ENCODE data around the gene CD300A. TPM values are rescaled to one million over a fixed set of nuclear protein-coding genes. Genes with fewer than 3 reads are reported as not detected.
A peak's percentile ranks its signal among the peaks of the same experiment; 100 is the strongest.

Gene CD300A
- total and polyA plus RNA-seq, 5 donors from 2014 or later, result 0.39 to 4.8 (median 3.0) TPM

DNA sequence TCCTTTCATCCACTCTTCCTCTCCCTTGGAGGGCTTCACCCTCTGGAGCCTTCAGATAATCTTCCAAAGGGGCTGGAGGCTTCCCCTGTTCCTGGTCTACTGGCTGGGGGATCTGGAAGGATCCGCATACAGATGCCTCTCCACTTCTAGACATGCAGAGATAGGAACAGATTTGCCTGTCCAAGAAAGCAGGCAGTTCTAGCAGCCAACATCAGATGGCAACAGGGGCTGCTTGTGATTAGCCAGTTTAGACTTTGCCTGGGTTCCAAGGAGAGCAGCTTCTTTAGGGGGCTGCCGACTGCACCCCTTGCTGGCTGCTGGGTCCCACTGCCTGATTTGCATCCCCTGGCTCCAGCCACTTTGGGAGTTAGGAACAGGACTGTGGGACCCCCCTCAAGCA lies 6.2 kb upstream of the CD300A start:
- H3K9me3 Mint-ChIP-seq, result peaks cover 0 to 2% (median 0%) of the 10 kb centered on the region in 7 donors
- no peaks in the 10 kb centered on the region for H3K36me3 Mint-ChIP-seq
- Histone ChIP-seq H3K4me1 (ENCODE audit: control insufficient read depth, insufficient read depth, low read length, poor library complexity, severe bottlenecking) (peaks cover 21% of the 10 kb centered on the region), H3K27ac (ENCODE audit: insufficient read depth, low read length, poor library complexity, severe bottlenecking) (no peak overlapping the region), H3K4me3 (ENCODE audit: low read depth, low read length) (no peak overlapping the region), H3K27me3 (ENCODE audit: control insufficient read depth, insufficient read depth, low read length) (peaks cover under 1% of the 10 kb centered on the region), H3K9me3 (ENCODE audit: control insufficient read depth in 2 of 2, low read length in 2 of 2) (no peaks in the 10 kb centered on the region), H3K36me3 (ENCODE audit: control insufficient read depth, insufficient read depth, low read length) (no peaks in the 10 kb centered on the region)
- no peak overlapping the region for H3K4me3 Mint-ChIP-seq
- peaks cover 0 to 26% (median 9%) of the 10 kb centered on the region in 4 donors for H3K4me1 Mint-ChIP-seq
- peak overlapping the region in 1 of 3 donors; percentile 48 for H3K27ac Mint-ChIP-seq
- H3K27me3 Mint-ChIP-seq, result peaks cover 38% of the 10 kb centered on the region
- DNase-seq, result no peak
- no peak for ATAC-seq (ENCODE audit: low read depth in 2 of 2)

- peaks cover 6% of the 10 kb centered on the region for H3K27me3 ChIP-seq (ENCODE audit: control insufficient read depth, insufficient read depth, low read length)
- H3K36me3 Mint-ChIP-seq, result no peaks in the 10 kb centered on the region
- H3K4me3 ChIP-seq (ENCODE audit: low read depth, low read length), result no peak overlapping the region
- H3K4me1 ChIP-seq (ENCODE audit: control insufficient read depth, insufficient read depth, low read length, poor library complexity, severe bottlenecking), result peaks cover 22% of the 10 kb centered on the region
- no peak for ATAC-seq (ENCODE audit: low read depth in 2 of 2)
- H3K27ac ChIP-seq (ENCODE audit: insufficient read depth, low read length, poor library complexity, severe bottlenecking), result no peak overlapping the region
- no peak for DNase-seq
- H3K27ac Mint-ChIP-seq, result no peak overlapping the region
- H3K9me3 ChIP-seq (ENCODE audit: control insufficient read depth in 2 of 2, low read length in 2 of 2), result no peaks in the 10 kb centered on the region
- H3K27me3 Mint-ChIP-seq, result peaks cover 35% of the 10 kb centered on the region
- H3K36me3 ChIP-seq (ENCODE audit: control insufficient read depth, insufficient read depth, low read length), result no peaks in the 10 kb centered on the region
- H3K4me3 Mint-ChIP-seq, result no peak overlapping the region
- H3K4me1 Mint-ChIP-seq, result peaks cover 0 to 25% (median 8%) of the 10 kb centered on the region in 4 donors
- peaks cover 0 to 2% (median 0%) of the 10 kb centered on the region in 7 donors for H3K9me3 Mint-ChIP-seq
These were observed 5.4 kb upstream of the CD300A start for GRCh38 chr17:74460996-74461395.

DNA sequence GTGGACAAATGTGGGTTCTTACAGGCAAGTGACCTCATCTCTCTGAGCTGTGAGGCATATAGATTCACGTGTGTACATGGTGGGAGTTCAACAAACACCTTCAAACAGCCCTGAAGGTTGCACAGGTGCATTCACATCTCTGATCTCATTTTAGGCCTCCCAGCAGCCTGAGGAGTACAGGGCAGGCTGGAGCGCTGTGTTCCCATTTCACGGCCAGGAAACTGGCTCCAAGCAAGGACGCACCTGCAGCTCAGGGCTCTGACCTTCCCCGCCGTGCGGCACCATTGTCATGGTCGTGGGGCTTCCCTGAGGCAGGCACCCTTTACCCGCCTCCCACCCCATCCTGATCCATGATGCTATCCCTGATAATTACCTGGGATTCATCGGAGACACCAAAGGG lies 4.8 kb upstream of the CD300A start:
- no peak for DNase-seq
- Histone ChIP-seq H3K9me3 (ENCODE audit: control insufficient read depth in 2 of 2, low read length in 2 of 2) (no peaks in the 10 kb centered on the region), H3K27ac (ENCODE audit: insufficient read depth, low read length, poor library complexity, severe bottlenecking) (no peak overlapping the region), H3K36me3 (ENCODE audit: control insufficient read depth, insufficient read depth, low read length) (no peaks in the 10 kb centered on the region), H3K4me1 (ENCODE audit: control insufficient read depth, insufficient read depth, low read length, poor library complexity, severe bottlenecking) (peaks cover 26% of the 10 kb centered on the region), H3K27me3 (ENCODE audit: control insufficient read depth, insufficient read depth, low read length) (peaks cover 6% of the 10 kb centered on the region), H3K4me3 (ENCODE audit: low read depth, low read length) (no peak overlapping the region)
- no peak overlapping the region for H3K4me3 Mint-ChIP-seq
- peaks cover 30% of the 10 kb centered on the region for H3K27me3 Mint-ChIP-seq
- ATAC-seq (ENCODE audit: low read depth in 2 of 2), result no peak
- peaks cover 0 to 24% (median 8%) of the 10 kb centered on the region in 4 donors for H3K4me1 Mint-ChIP-seq
- H3K9me3 Mint-ChIP-seq, result peaks cover 0 to 2% (median 0%) of the 10 kb centered on the region in 7 donors
- no peak overlapping the region for H3K27ac Mint-ChIP-seq
- no peaks in the 10 kb centered on the region for H3K36me3 Mint-ChIP-seq

- Mint-ChIP-seq H3K27me3 (peaks cover 11% of the 10 kb centered on the region), H3K9me3 (peaks cover 0 to 2% (median 0%) of the 10 kb centered on the region in 7 donors), H3K4me1 (peaks cover 0 to 28% (median 8%) of the 10 kb centered on the region in 4 donors), H3K4me3 (no peak overlapping the region), H3K36me3 (no peaks in the 10 kb centered on the region), H3K27ac (no peak overlapping the region)
- H3K27me3 ChIP-seq (ENCODE audit: control insufficient read depth, insufficient read depth, low read length), result peaks cover 6% of the 10 kb centered on the region
- no peak overlapping the region for H3K27ac ChIP-seq (ENCODE audit: insufficient read depth, low read length, poor library complexity, severe bottlenecking)
- ATAC-seq (ENCODE audit: low read depth in 2 of 2) (no peak), DNase-seq (no peak)
- no peaks in the 10 kb centered on the region for H3K9me3 ChIP-seq (ENCODE audit: control insufficient read depth in 2 of 2, low read length in 2 of 2)
- no peak overlapping the region for H3K4me3 ChIP-seq (ENCODE audit: low read depth, low read length)
- no peaks in the 10 kb centered on the region for H3K36me3 ChIP-seq (ENCODE audit: control insufficient read depth, insufficient read depth, low read length)
- peaks cover 34% of the 10 kb centered on the region for H3K4me1 ChIP-seq (ENCODE audit: control insufficient read depth, insufficient read depth, low read length, poor library complexity, severe bottlenecking)
These were observed 1.6 kb upstream of the CD300A start for GRCh38 chr17:74464730-74465377.

- Histone ChIP-seq H3K4me3 (ENCODE audit: low read depth, low read length) (no peak overlapping the region), H3K4me1 (ENCODE audit: control insufficient read depth, insufficient read depth, low read length, poor library complexity, severe bottlenecking) (peaks cover 34% of the 10 kb centered on the region), H3K27ac (ENCODE audit: insufficient read depth, low read length, poor library complexity, severe bottlenecking) (no peak overlapping the region), H3K9me3 (ENCODE audit: control insufficient read depth in 2 of 2, low read length in 2 of 2) (no peaks in the 10 kb centered on the region), H3K27me3 (ENCODE audit: control insufficient read depth, insufficient read depth, low read length) (peaks cover 6% of the 10 kb centered on the region), H3K36me3 (ENCODE audit: control insufficient read depth, insufficient read depth, low read length) (no peaks in the 10 kb centered on the region)
- H3K4me1 Mint-ChIP-seq, result peaks cover 0 to 28% (median 8%) of the 10 kb centered on the region in 4 donors
- H3K36me3 Mint-ChIP-seq, result no peaks in the 10 kb centered on the region
- H3K27me3 Mint-ChIP-seq, result peaks cover 11% of the 10 kb centered on the region
- no peak for ATAC-seq (ENCODE audit: low read depth in 2 of 2)
- H3K4me3 Mint-ChIP-seq, result no peak overlapping the region
- H3K27ac Mint-ChIP-seq, result no peak overlapping the region
- peaks cover 0 to 2% (median 0%) of the 10 kb centered on the region in 7 donors for H3K9me3 Mint-ChIP-seq
- no peak for DNase-seq
These were observed 890 bp upstream of the CD300A start for GRCh38 chr17:74465378-74466110.

GRCh38 chr17:74466828-74467184 lies 372 bp downstream of the CD300A start:
- peak in 1 of 2 donors; percentile 9 for ATAC-seq (ENCODE audit: low read depth in 2 of 2)
- Histone ChIP-seq H3K9me3 (ENCODE audit: control insufficient read depth in 2 of 2, low read length in 2 of 2) (no peaks in the 10 kb centered on the region), H3K4me3 (ENCODE audit: low read depth, low read length) (no peak overlapping the region), H3K27me3 (ENCODE audit: control insufficient read depth, insufficient read depth, low read length) (peaks cover 6% of the 10 kb centered on the region), H3K27ac (ENCODE audit: insufficient read depth, low read length, poor library complexity, severe bottlenecking) (no peak overlapping the region), H3K4me1 (ENCODE audit: control insufficient read depth, insufficient read depth, low read length, poor library complexity, severe bottlenecking) (peaks cover 34% of the 10 kb centered on the region), H3K36me3 (ENCODE audit: control insufficient read depth, insufficient read depth, low read length) (no peaks in the 10 kb centered on the region)
- Mint-ChIP-seq H3K27me3 (peaks cover 11% of the 10 kb centered on the region), H3K4me3 (no peak overlapping the region), H3K9me3 (peaks cover 0 to 2% (median 0%) of the 10 kb centered on the region in 7 donors), H3K4me1 (peaks cover 0 to 25% (median 9%) of the 10 kb centered on the region in 4 donors), H3K27ac (no peak overlapping the region), H3K36me3 (no peaks in the 10 kb centered on the region)
- DNase-seq, result no peak

GRCh38 chr17:74467221-74467951 lies 952 bp downstream of the CD300A start:
- Histone ChIP-seq H3K4me3 (ENCODE audit: low read depth, low read length) (peak overlapping the region; percentile 40), H3K27ac (ENCODE audit: insufficient read depth, low read length, poor library complexity, severe bottlenecking) (no peak overlapping the region), H3K36me3 (ENCODE audit: control insufficient read depth, insufficient read depth, low read length) (no peaks in the 10 kb centered on the region), H3K9me3 (ENCODE audit: control insufficient read depth in 2 of 2, low read length in 2 of 2) (no peaks in the 10 kb centered on the region), H3K4me1 (ENCODE audit: control insufficient read depth, insufficient read depth, low read length, poor library complexity, severe bottlenecking) (peaks cover 32% of the 10 kb centered on the region), H3K27me3 (ENCODE audit: control insufficient read depth, insufficient read depth, low read length) (peaks cover 6% of the 10 kb centered on the region)
- Mint-ChIP-seq H3K4me1 (peaks cover 0 to 24% (median 9%) of the 10 kb centered on the region in 4 donors), H3K27me3 (peaks cover 14% of the 10 kb centered on the region), H3K9me3 (peaks cover 0 to 2% (median 0%) of the 10 kb centered on the region in 7 donors), H3K4me3 (peak overlapping the region in 3 of 4 donors; percentile 49 to 54 (median 53)), H3K36me3 (no peaks in the 10 kb centered on the region), H3K27ac (peak overlapping the region in 1 of 3 donors; percentile 43)
- ATAC-seq (ENCODE audit: low read depth in 2 of 2) (peak in 1 of 2 donors; percentile 28), DNase-seq (no peak)
